Measurements from ENCODE around the gene FOSL1. TPM values are rescaled to one million over a fixed set of nuclear protein-coding genes. Genes with fewer than 3 reads are reported as not detected.

Gene FOSL1
- total and polyA plus RNA-seq, 2 donors (not counting 1 experiment from before 2014, with no cell fraction given), result 2.3 TPM; not detected in 1

GRCh38 chr11:65855927-65856363, 44.2 kb downstream of the FOSL1 start:
- POLR2A ChIA-PET, result interaction anchor here (0.5 kb wide), 2 partner anchors 11 to 13 kb away, joined by 4 to 9 read pairs; no protein-coding TSS in a partner anchor
- H3K79me2 ChIP-seq (ENCODE audit: control insufficient read depth, insufficient read depth, low read length), result peaks cover 46% of the 10 kb centered on the region
- H3K4me3 Mint-ChIP-seq, result peak overlapping the region; percentile 94
- DNase-seq, result peak; percentile 27
- intact Hi-C loops (cut with micrococcal nuclease), result loop anchor here (5.0 kb wide), 1 partner anchor 411 kb away; the partner anchor contains the start of gene RAB1B
- peak overlapping the region; percentile 79 for H3K9ac ChIP-seq (ENCODE audit: low read length)
- ATAC-seq (ENCODE audit: low read depth), result no peak
- peak overlapping the region in 3 of 5 experiments; percentile 95 to 98 (median 96) for H3K4me3 ChIP-seq (ENCODE audit: control extremely low read depth in 1 of 5, extremely low read depth in 1 of 5, insufficient read depth in 1 of 5, low read depth in 2 of 5, low read length in 4 of 5)
- H3K4me1 ChIP-seq (ENCODE audit: control insufficient read depth in 2 of 2, insufficient read depth in 2 of 2, low read length in 2 of 2), result peaks cover 19 to 43% of the 10 kb centered on the region in 2 donors
- peak overlapping the region; percentile 95 for H3K27ac Mint-ChIP-seq
- TF ChIP-seq EZH2 (IDR thresholded peaks at IDR 0.05; ENCODE audit: borderline replicate concordance, insufficient read depth, low read depth, low read length, poor library complexity, severe bottlenecking), result no peak
- TF ChIP-seq CTCF (IDR thresholded peaks at IDR 0.05), result no peak
- H3K27ac ChIP-seq (ENCODE audit: low read length in 2 of 2), result peak overlapping the region in 1 of 2 donors; percentile 77
- H4K20me1 ChIP-seq (ENCODE audit: control insufficient read depth, insufficient read depth, low read length, poor library complexity, severe bottlenecking), result peaks cover 68% of the 10 kb centered on the region
- peak overlapping the region; percentile 94 for H3K4me2 ChIP-seq (replicated peaks; ENCODE audit: low read depth, low read length, poor library complexity, severe bottlenecking)
- H3K27me3 ChIP-seq (replicated peaks in 1 of 4; ENCODE audit: control extremely low read depth in 1 of 4, control insufficient read depth in 3 of 4, insufficient read depth in 4 of 4, low read length in 3 of 4), result no peaks in the 10 kb centered on the region
- H2AFZ ChIP-seq (ENCODE audit: insufficient read depth, low read depth, low read length, poor library complexity, severe bottlenecking), result no peak overlapping the region
- H3K27me3 Mint-ChIP-seq, result no peaks in the 10 kb centered on the region
- peaks cover 0 to 56% of the 10 kb centered on the region in 2 experiments for H3K36me3 ChIP-seq (replicated peaks in 1 of 2; ENCODE audit: control extremely low read depth in 1 of 2, control insufficient read depth in 1 of 2, extremely low read depth in 1 of 2, insufficient read depth in 2 of 2, low read length in 1 of 2)
- 95% methylated on average over 15 of the region's 15 CpGs for WGBS (ENCODE audit: insufficient coverage)
- CTCF ChIA-PET, result interaction anchor here (1.0 to 8.6 kb wide), 2 partner anchors 32 to 76 kb away, joined by 3 to 244 read pairs; partner anchors contain the start of genes CCDC85B and FIBP
- H3K9me3 Mint-ChIP-seq (ENCODE audit: insufficient read depth), result no peaks in the 10 kb centered on the region
- H3K9me3 ChIP-seq (ENCODE audit: control extremely low read depth in 1 of 3, control insufficient read depth in 2 of 3, insufficient read depth in 1 of 3, low read length in 2 of 3), result peaks cover 0 to 10% (median 0%) of the 10 kb centered on the region in 3 donors
- peaks cover 49% of the 10 kb centered on the region for H3K4me1 Mint-ChIP-seq
